ENCODE measurements around the gene ARMC2.

Gene ARMC2

DNA sequence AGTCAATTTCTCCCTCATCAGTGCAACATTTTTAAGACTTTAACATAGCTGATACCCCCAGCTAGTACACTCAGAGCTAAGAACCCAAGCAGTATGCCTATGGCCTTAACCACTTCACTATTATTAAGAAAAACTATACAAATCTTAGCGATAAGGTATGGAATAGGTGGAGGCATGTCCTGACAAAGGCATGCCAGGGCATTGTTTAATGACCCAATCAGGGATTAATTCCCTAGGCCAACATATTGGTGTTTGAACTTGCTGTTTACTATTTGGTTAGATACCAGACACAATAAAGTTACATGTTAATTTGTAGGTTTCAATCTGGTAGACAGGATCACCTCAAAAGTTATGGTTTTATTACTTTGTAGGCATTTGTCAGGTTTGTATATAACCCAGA is 93.1 kb downstream of the ARMC2 start:
- no peak for DNase-seq (ENCODE audit: low read depth, low spot score)
- TF ChIP-seq, protein P1, sequence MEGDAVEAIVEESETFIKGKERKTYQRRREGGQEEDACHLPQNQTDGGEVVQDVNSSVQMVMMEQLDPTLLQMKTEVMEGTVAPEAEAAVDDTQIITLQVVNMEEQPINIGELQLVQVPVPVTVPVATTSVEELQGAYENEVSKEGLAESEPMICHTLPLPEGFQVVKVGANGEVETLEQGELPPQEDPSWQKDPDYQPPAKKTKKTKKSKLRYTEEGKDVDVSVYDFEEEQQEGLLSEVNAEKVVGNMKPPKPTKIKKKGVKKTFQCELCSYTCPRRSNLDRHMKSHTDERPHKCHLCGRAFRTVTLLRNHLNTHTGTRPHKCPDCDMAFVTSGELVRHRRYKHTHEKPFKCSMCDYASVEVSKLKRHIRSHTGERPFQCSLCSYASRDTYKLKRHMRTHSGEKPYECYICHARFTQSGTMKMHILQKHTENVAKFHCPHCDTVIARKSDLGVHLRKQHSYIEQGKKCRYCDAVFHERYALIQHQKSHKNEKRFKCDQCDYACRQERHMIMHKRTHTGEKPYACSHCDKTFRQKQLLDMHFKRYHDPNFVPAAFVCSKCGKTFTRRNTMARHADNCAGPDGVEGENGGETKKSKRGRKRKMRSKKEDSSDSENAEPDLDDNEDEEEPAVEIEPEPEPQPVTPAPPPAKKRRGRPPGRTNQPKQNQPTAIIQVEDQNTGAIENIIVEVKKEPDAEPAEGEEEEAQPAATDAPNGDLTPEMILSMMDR (IDR thresholded peaks at IDR 0.05; ENCODE audit: low read depth, low read length): no peak
- in situ Hi-C loops (cut with HindIII; ENCODE audit: low sequenced_read_pairs): no loop called here
- no peak overlapping the region for H3K4me3 ChIP-seq (ENCODE audit: low read depth, low read length)

- H3K4me3 ChIP-seq (ENCODE audit: low read depth, low read length): no peak overlapping the region
- TF ChIP-seq, protein P1 (IDR thresholded peaks at IDR 0.05; ENCODE audit: low read depth, low read length): no peak
- in situ Hi-C loops (cut with HindIII; ENCODE audit: low sequenced_read_pairs): no loop called here
- no peak for DNase-seq (ENCODE audit: low read depth, low spot score)
These were observed 93.6 kb downstream of the ARMC2 start for GRCh38 chr6:108941859-108942258.

- no peak overlapping the region for H3K4me3 ChIP-seq (ENCODE audit: low read depth, low read length)
- DNase-seq (ENCODE audit: low read depth, low spot score): no peak
- in situ Hi-C loops (cut with HindIII; ENCODE audit: low sequenced_read_pairs): no loop called here
- TF ChIP-seq, protein P1 (IDR thresholded peaks at IDR 0.05; ENCODE audit: low read depth, low read length): no peak
These were observed 94.6 kb downstream of the ARMC2 start for GRCh38 chr6:108942556-108943492.

DNA sequence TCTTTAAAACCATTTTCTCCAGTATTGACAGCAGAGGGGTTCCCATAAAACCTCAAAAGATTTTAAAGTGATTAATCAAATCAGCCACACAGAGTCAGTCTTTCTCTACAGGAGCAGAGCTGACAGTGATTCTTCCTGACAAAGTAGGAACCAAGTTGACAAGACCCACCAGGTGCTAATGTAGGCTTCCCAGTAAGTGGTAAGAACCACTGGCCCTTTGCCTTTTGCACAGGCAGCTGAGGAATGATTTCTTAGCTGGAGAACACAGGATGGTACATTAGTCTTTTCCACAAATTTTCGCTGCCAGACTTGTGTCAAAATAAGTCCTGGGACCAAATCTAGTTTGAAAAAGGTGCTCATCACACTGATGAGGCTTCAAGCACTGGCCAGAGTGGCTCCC is 95.8 kb downstream of the ARMC2 start:
- H3K4me3 ChIP-seq (ENCODE audit: low read depth, low read length): no peak overlapping the region
- in situ Hi-C loops (cut with HindIII; ENCODE audit: low sequenced_read_pairs): no loop called here
- DNase-seq (ENCODE audit: low read depth, low spot score): peak; percentile 20
- TF ChIP-seq, protein P1 (IDR thresholded peaks at IDR 0.05; ENCODE audit: low read depth, low read length): no peak

GRCh38 chr6:108944707-108945680 is 96.8 kb downstream of the ARMC2 start:
- peak; percentile 92 for DNase-seq (ENCODE audit: low read depth, low spot score)
- TF ChIP-seq, protein P1 (IDR thresholded peaks at IDR 0.05; ENCODE audit: low read depth, low read length): no peak
- no peak overlapping the region for H3K4me3 ChIP-seq (ENCODE audit: low read depth, low read length)
- in situ Hi-C loops (cut with HindIII; ENCODE audit: low sequenced_read_pairs): no loop called here

GRCh38 chr6:108945681-108946159 is 97.5 kb downstream of the ARMC2 start:
- DNase-seq (ENCODE audit: low read depth, low spot score): peak; percentile 86
- in situ Hi-C loops (cut with HindIII; ENCODE audit: low sequenced_read_pairs): no loop called here
- TF ChIP-seq, protein P1 (IDR thresholded peaks at IDR 0.05; ENCODE audit: low read depth, low read length): no peak
- no peak overlapping the region for H3K4me3 ChIP-seq (ENCODE audit: low read depth, low read length)

Data from astrocyte of the spinal cord (primary cell).